Liver (tissue), 9 donors: Measurements from ENCODE around the gene PITPNC1. TPM values are rescaled to one million over a fixed set of nuclear protein-coding genes. Genes with fewer than 3 reads are reported as not detected.

ENCODE experiments used
- DNase-seq: peaks from one replicate; pipeline ENCODE4 v3.0.0-alpha.2; 2017; ENCODE audit warnings: low spot score
- H3K27ac ChIP-seq, 2 donors: one replicate each; pipeline ENCODE4 v1.7.0; 2013; ENCODE audit warnings: inconsistent platforms in 2 of 2, low read length in 2 of 2, control low read depth in 1 of 2, low read depth in 1 of 2, mild to moderate bottlenecking in 1 of 2
- H3K27me3 ChIP-seq, 4 donors: one replicate each; pipeline versions ENCODE4 v1.6.1 to v1.7.0; 2013; ENCODE audit warnings: low read length in 3 of 4, inconsistent platforms in 1 of 4, mild to moderate bottlenecking in 1 of 4, moderate library complexity in 1 of 4; ENCODE audit not compliant: control insufficient read depth in 4 of 4, insufficient read depth in 4 of 4
- H3K36me3 ChIP-seq, 4 donors: one replicate each; pipeline versions ENCODE4 v1.6.1 to v1.7.0; 2013; ENCODE audit warnings: low read length in 3 of 4, mild to moderate bottlenecking in 3 of 4, low read depth in 1 of 4, moderate library complexity in 1 of 4; ENCODE audit not compliant: control insufficient read depth in 4 of 4, insufficient read depth in 3 of 4
- H3K4me1 ChIP-seq, 4 donors: one replicate each; pipeline versions ENCODE4 v1.6.1 to v1.7.0; 2013; ENCODE audit warnings: low read length in 3 of 4, mild to moderate bottlenecking in 3 of 4, moderate library complexity in 1 of 4; ENCODE audit not compliant: control insufficient read depth in 4 of 4, insufficient read depth in 4 of 4
- H3K4me3 ChIP-seq, 3 donors: one replicate each; pipeline versions ENCODE4 v1.6.1 to v1.7.0; 2013; ENCODE audit warnings: low read length in 3 of 3, control low read depth in 1 of 3, low read depth in 1 of 3, mild to moderate bottlenecking in 1 of 3
- H3K9ac ChIP-seq, 2 donors: one replicate each; pipeline ENCODE4 v1.7.0; 2013; ENCODE audit warnings: low read length in 2 of 2, mild to moderate bottlenecking in 2 of 2, moderate library complexity in 2 of 2, control low read depth in 1 of 2, low read depth in 1 of 2
- H3K9me3 ChIP-seq, 4 donors: one replicate each; pipeline versions ENCODE4 v1.6.1 to v1.7.0; 2013; ENCODE audit warnings: low read length in 3 of 4; ENCODE audit not compliant: control insufficient read depth in 4 of 4
- ATF3 ChIP-seq: IDR thresholded peaks from 2 replicates; pipeline ENCODE4 v1.6.1; 2016; ENCODE audit warnings: antibody characterized with exemption
- EGR1 ChIP-seq, 2 donors: IDR thresholded peaks; 2 replicates each; pipeline ENCODE4 v1.6.1; 2016 to 2018; ENCODE audit warnings: antibody characterized with exemption in 2 of 2, low read depth in 2 of 2
- FOXA1 ChIP-seq: IDR thresholded peaks from 2 replicates; pipeline ENCODE4 v1.6.1; 2016; ENCODE audit warnings: antibody characterized with exemption
- FOXA2 ChIP-seq: IDR thresholded peaks from 2 replicates; pipeline ENCODE4 v1.6.1; 2016; ENCODE audit warnings: antibody characterized with exemption
- HNF4G ChIP-seq: IDR thresholded peaks from 2 replicates; pipeline ENCODE4 v1.6.1; 2016; ENCODE audit warnings: antibody characterized with exemption
- JUND ChIP-seq, 2 donors: IDR thresholded peaks; 2 replicates each; pipeline ENCODE4 v1.6.1; 2016; ENCODE audit warnings: antibody characterized with exemption in 2 of 2
- RAD21 ChIP-seq, 2 donors: IDR thresholded peaks; 2 replicates each; pipeline ENCODE4 v1.6.1; 2016; ENCODE audit warnings: antibody characterized with exemption in 2 of 2, mild to moderate bottlenecking in 2 of 2
- REST ChIP-seq: IDR thresholded peaks from 2 replicates; pipeline ENCODE4 v1.6.1; 2016; ENCODE audit warnings: antibody characterized with exemption, mild to moderate bottlenecking
- WGBS: extraction: QIAGEN DNeasy Blood & Tissue Kit; methylation state at CpG from one replicate; pipeline ENCODE4 v1.1.7; 2013; 5-methylcytosine and 5-hydroxymethylcytosine counted together
- polyA plus RNA-seq, 2 donors: library from polyadenylated mRNA; stranded (reverse) in 1 of 2; unstranded in 1 of 2; fragments of 200-250 nt in 1 of 2; fragments of >200 nt in 1 of 2; fragmentation: Nextera tagmentation in 1 of 2; extraction: Ambion mirVana in 1 of 2; gene quantifications; one replicate each; pipeline versions ENCODE4 v1.2.1 to v1.2.3, GENCODE V29; 2013 to 2015
- total RNA-seq, 2 donors: library from RNA; depleted of rRNA; stranded (reverse); fragments of >200 nt; gene quantifications; one replicate each; pipeline ENCODE4 v1.2.3, GENCODE V29; 2014
- donor health status: healthy.
- donor health status: healthy.
- donor health status: healthy.
- donor health status: healthy.
- donor health status: healthy.

The PITPNC1 gene
- total and polyA plus RNA-seq, 4 donors, result 2.3 to 10.2 (median 5.7) TPM

GRCh38 chr17:67582673-67583081, 205.6 kb downstream of the PITPNC1 start:
- H3K27ac ChIP-seq, result no peak overlapping the region
- no peak for TF ChIP-seq HNF4G
- TF ChIP-seq RAD21 (IDR thresholded peaks at IDR 0.05), result no peak
- TF ChIP-seq EGR1 (IDR thresholded peaks at IDR 0.05; ENCODE audit: low read depth in 2 of 2), result no peak
- TF ChIP-seq REST, result no peak

GRCh38 chr17:67585077-67585602, 208.1 kb downstream of the PITPNC1 start:
- TF ChIP-seq JUND (IDR thresholded peaks at IDR 0.05) (no peak), RAD21 (IDR thresholded peaks at IDR 0.05) (no peak), FOXA1 (no peak), EGR1 (IDR thresholded peaks at IDR 0.05; ENCODE audit: low read depth in 2 of 2) (no peak), HNF4G (no peak), ATF3 (no peak), FOXA2 (no peak), REST (no peak)
- DNase-seq, result no peak
- Histone ChIP-seq H3K9me3 (no peaks in the 10 kb centered on the region), H3K27ac (no peak overlapping the region), H3K4me3 (no peak overlapping the region), H3K27me3 (no peaks in the 10 kb centered on the region), H3K36me3 (peaks cover 0 to 4% (median 0%) of the 10 kb centered on the region in 4 donors), H3K9ac (no peak overlapping the region), H3K4me1 (no peaks in the 10 kb centered on the region)
- WGBS, result 94% methylated on average over 4 of the region's 4 CpGs

More at GRCh38 chr17:67582673-67583081, 205.6 kb downstream of the PITPNC1 start:
- Histone ChIP-seq H3K27me3 (no peaks in the 10 kb centered on the region), H3K4me1 (no peaks in the 10 kb centered on the region), H3K9ac (no peak overlapping the region), H3K9me3 (no peaks in the 10 kb centered on the region), H3K36me3 (peaks cover 0 to 4% (median 0%) of the 10 kb centered on the region in 4 donors), H3K4me3 (no peak overlapping the region)
- DNase-seq, result no peak
- WGBS, result 83% methylated on average over 6 of the region's 6 CpGs

- no peak for TF ChIP-seq FOXA1
- Histone ChIP-seq H3K4me3 (no peak overlapping the region), H3K27me3 (no peaks in the 10 kb centered on the region), H3K9me3 (no peaks in the 10 kb centered on the region), H3K4me1 (no peaks in the 10 kb centered on the region), H3K9ac (no peak overlapping the region), H3K36me3 (no peaks in the 10 kb centered on the region), H3K27ac (no peak overlapping the region)
- DNase-seq, result no peak
- 87% methylated on average over 9 of the region's 9 CpGs for WGBS
Observed at GRCh38 chr17:67588326-67588725, 211.2 kb downstream of the PITPNC1 start.
